Activated naive CD8-positive, alpha-beta T cell treated with anti-CD3 and anti-CD28 coated beads, Interleukin-2, amount 10 ng/mL, durations not matched to agents 7 days and 5 days (primary cell): Measurements from ENCODE around the gene FOXO3B. TPM values are rescaled to one million over a fixed set of nuclear protein-coding genes. Genes with fewer than 3 reads are reported as not detected.
"Not testable (repeated sequence)": the region's sequence is repeated elsewhere in the genome, so short reads cannot be mapped to it uniquely, and the experiment has no call there.

Experiments
- ATAC-seq: fragments of 150-1000 bp; cut with Tn5 transposase; one replicate; pipeline ENCODE4 v1.10.0; 2021; ENCODE audit warnings: low read depth, moderate library complexity
- POLR2A ChIA-PET: fragments of 350-600 bp; sonication (Branson Sonifier 250); formaldehyde crosslinking; loops from one replicate; lab custom pipeline; 2021; ENCODE audit warnings: antibody characterized with exemption; lab: Charles Lee
- DNase-seq: peaks from one replicate; pipeline ENCODE4 v3.0.0; 2021
- H3K27ac Mint-ChIP-seq: one replicate; pipeline ENCODE4 v1.8.0; 2022; ENCODE audit warnings: mild to moderate bottlenecking, mixed read lengths
- H3K27me3 Mint-ChIP-seq: one replicate; pipeline ENCODE4 v1.8.0; 2022; ENCODE audit warnings: mild to moderate bottlenecking, moderate library complexity, mixed read lengths
- H3K36me3 Mint-ChIP-seq: one replicate; pipeline ENCODE4 v1.8.0; 2021; ENCODE audit warnings: mild to moderate bottlenecking, mixed read lengths
- H3K4me1 Mint-ChIP-seq: one replicate; pipeline ENCODE4 v1.8.0; 2021; ENCODE audit warnings: mixed read lengths
- H3K4me3 Mint-ChIP-seq: one replicate; pipeline ENCODE4 v1.8.0; 2022; ENCODE audit warnings: mild to moderate bottlenecking, moderate library complexity, mixed read lengths
- H3K9me3 Mint-ChIP-seq: one replicate; pipeline ENCODE4 v1.8.0; 2021; ENCODE audit warnings: mixed read lengths
- total RNA-seq, 2 experiments: library from RNA; stranded (reverse); gene quantifications; one replicate each; pipeline ENCODE4 v1.2.3, GENCODE V29; 2021

The FOXO3B gene
- total RNA-seq, 2 experiments from 2014 or later = 4.2 to 4.8 TPM

DNA sequence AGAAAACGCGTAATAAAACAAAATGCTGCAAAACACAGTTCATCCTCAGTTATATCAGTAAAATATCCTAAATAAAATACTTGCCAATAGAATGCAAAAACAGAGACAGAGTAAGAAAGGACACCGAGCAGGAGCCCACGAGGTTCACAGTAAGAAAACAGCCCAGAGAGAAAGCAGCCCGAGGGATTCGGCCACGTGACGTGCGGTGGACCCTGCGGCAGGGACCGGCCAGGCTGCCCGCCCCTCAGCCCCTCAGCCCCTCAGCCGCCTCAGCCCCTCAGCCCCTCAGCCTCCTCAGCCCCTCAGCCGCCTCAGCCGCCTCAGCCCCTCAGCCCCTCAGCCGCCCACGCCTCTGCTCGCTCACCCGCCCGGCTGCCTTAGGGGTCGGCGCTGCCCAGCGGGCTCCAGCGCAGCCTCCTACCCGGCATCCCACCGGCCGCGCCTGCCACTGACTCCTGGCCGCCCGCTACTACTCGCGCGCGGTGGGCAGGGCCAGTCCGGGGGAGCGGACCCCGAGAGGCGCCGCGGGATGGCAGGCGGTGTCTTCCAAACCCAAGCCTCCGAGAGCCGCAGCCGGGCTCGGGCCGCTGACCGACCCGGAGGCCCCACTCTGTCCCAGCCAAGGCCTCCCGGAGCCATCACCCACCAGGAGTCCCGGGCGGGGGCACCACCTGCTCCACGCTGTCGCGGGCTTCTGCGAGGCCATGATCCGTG lies 47.4 kb downstream of the FOXO3B start:
- H3K36me3 Mint-ChIP-seq, ATAC-seq, H3K9me3 Mint-ChIP-seq, H3K4me1 Mint-ChIP-seq, H3K27ac Mint-ChIP-seq, POLR2A ChIA-PET: not testable (repeated sequence)
- DNase-seq = peak; percentile 35
- Mint-ChIP-seq H3K27me3 (peaks cover 23% of the 10 kb centered on the region), H3K4me3 (peak overlapping the region; percentile 55)

Other genes with a start within 250 kb of the FOXO3B start
- 1 to 10 TPM; 5.9 to 6.5 TPM for gene LGALS9C, start 205.5 kb downstream of the FOXO3B start, total RNA-seq
- gene TBC1D28, start 37.9 kb downstream of the FOXO3B start, total RNA-seq = not detected
- not detected for gene FBXW10, start 61.7 kb upstream of the FOXO3B start, total RNA-seq
- gene TVP23B, start 98.9 kb upstream of the FOXO3B start, total RNA-seq = 10 to 100 TPM; 31.1 to 33.0 TPM
- gene PRPSAP2, start 175.8 kb upstream of the FOXO3B start, total RNA-seq = 10 to 100 TPM; 51.6 to 63.4 TPM